Glutamatergic neuron (in vitro differentiated cells): Measurements from ENCODE around the gene ZC3H12D. TPM values are rescaled to one million over a fixed set of nuclear protein-coding genes. Genes with fewer than 3 reads are reported as not detected.

Source experiments
- DNase-seq: peaks from one replicate; pipeline ENCODE4 v3.0.0; 2022
- H3K27ac Mint-ChIP-seq: one replicate; pipeline ENCODE4 v1.8.0; 2020; ENCODE audit warnings: mild to moderate bottlenecking, mixed read lengths, inconsistent platforms; ENCODE audit not compliant: unreplicated experiment
- H3K27me3 Mint-ChIP-seq: one replicate; pipeline ENCODE4 v1.8.0; 2020; ENCODE audit warnings: mild to moderate bottlenecking, moderate library complexity, mixed read lengths, inconsistent platforms; ENCODE audit not compliant: unreplicated experiment
- H3K36me3 Mint-ChIP-seq: one replicate; pipeline ENCODE4 v1.8.0; 2020; ENCODE audit warnings: mild to moderate bottlenecking, mixed read lengths, inconsistent platforms; ENCODE audit not compliant: unreplicated experiment
- H3K4me1 Mint-ChIP-seq: one replicate; pipeline ENCODE4 v1.8.0; 2020; ENCODE audit warnings: mild to moderate bottlenecking, low read depth, mixed read lengths, inconsistent platforms; ENCODE audit not compliant: unreplicated experiment
- H3K4me3 Mint-ChIP-seq: one replicate; pipeline ENCODE4 v1.8.0; 2020; ENCODE audit warnings: mild to moderate bottlenecking, mixed read lengths, inconsistent platforms; ENCODE audit not compliant: unreplicated experiment
- H3K9me3 Mint-ChIP-seq: one replicate; pipeline ENCODE4 v1.8.0; 2020; ENCODE audit warnings: mild to moderate bottlenecking, moderate library complexity, mixed read lengths, inconsistent platforms; ENCODE audit not compliant: unreplicated experiment
- total RNA-seq: library from RNA; stranded (reverse); fragmentation: NEBNext Ultra II Directional; extraction: Animal tissue kit (Norgen Biotek cat#: 25700); gene quantifications from one replicate; pipeline ENCODE4 v1.2.1, GENCODE V29; 2021; ENCODE audit not compliant: unreplicated experiment
- TF ChIP-seq, protein P1 (sequence below): fragments of 200-600 bp; sonication (generic); IDR thresholded peaks from one replicate; pipeline ENCODE4 v1.5.0; 2021; ENCODE audit not compliant: partially characterized antibody, unreplicated experiment

The ZC3H12D gene
- total RNA-seq, 1 donor from 2014 or later = 48.7 TPM

DNA sequence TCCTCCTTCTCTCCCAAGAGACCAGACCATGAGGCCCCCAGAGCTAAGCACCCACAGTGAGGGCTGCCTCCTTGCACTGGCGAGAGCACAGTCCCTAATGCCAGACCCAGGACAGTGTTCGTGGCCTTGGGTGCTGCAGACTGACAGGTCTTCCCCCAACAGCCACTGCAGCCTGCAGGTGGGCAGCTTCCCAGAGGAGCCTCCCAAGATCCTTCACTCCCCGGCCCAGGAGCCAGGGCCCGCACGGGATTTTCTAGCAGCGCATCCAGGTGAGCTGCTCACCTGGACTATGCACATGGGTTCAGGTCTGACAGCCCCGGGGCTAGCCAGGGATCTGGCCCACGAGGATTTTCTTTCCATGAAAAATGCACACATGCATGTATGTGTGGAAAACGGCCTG is 43.1 kb downstream of the ZC3H12D start:
- Mint-ChIP-seq H3K4me1 (peaks cover 3% of the 10 kb centered on the region), H3K4me3 (no peak overlapping the region), H3K27ac (no peak overlapping the region), H3K9me3 (peaks cover 10% of the 10 kb centered on the region), H3K27me3 (no peaks in the 10 kb centered on the region), H3K36me3 (no peaks in the 10 kb centered on the region)
- TF ChIP-seq, protein P1, sequence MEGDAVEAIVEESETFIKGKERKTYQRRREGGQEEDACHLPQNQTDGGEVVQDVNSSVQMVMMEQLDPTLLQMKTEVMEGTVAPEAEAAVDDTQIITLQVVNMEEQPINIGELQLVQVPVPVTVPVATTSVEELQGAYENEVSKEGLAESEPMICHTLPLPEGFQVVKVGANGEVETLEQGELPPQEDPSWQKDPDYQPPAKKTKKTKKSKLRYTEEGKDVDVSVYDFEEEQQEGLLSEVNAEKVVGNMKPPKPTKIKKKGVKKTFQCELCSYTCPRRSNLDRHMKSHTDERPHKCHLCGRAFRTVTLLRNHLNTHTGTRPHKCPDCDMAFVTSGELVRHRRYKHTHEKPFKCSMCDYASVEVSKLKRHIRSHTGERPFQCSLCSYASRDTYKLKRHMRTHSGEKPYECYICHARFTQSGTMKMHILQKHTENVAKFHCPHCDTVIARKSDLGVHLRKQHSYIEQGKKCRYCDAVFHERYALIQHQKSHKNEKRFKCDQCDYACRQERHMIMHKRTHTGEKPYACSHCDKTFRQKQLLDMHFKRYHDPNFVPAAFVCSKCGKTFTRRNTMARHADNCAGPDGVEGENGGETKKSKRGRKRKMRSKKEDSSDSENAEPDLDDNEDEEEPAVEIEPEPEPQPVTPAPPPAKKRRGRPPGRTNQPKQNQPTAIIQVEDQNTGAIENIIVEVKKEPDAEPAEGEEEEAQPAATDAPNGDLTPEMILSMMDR = no peak
- no peak for DNase-seq

DNA sequence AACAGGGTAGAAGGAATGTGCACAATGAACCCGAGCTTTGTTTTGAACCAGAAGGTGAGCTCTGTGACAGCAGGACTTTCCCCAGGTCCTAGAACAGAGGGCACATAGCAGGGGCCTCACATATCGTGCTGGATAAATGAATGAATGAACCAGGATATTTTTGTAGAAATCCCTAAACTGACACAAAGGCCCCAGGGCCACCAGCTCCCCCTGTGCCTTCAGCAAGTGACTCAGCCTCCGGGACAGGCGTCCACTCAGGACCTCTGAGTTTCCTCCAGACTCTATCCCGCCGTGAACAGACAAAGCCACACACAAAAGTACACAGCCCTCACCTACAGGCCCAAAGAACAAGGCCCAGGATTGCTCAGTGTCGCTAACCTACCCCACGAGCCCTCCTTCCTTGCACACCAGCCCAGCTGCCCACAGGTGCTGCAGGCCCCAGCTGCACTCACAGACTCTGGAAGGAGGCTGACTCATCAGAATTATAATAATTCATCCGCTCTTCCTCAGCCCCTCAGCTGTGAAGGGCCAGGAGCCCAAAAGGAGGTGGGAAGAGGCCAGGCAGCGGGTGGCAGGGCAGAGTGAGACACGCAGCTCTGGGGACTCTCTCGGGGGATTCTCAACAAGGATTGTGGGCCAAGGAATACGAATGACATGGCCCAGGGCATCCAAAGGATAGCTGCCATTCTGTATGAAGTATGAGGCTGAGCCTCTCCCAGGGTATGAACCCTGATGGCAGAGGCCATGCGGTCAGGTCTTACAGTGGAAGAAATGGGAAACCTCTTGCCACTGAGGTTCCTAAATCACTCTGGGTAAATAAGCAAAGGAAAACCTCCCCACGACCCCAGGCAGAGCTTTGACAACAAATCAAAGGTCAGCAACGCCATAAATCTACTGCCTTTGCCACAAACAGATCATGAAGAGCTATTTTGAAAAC is 43.8 kb downstream of the ZC3H12D start:
- Mint-ChIP-seq H3K4me3 (no peak overlapping the region), H3K36me3 (no peaks in the 10 kb centered on the region), H3K27ac (no peak overlapping the region), H3K4me1 (peaks cover 3% of the 10 kb centered on the region), H3K9me3 (peaks cover 5% of the 10 kb centered on the region), H3K27me3 (no peaks in the 10 kb centered on the region)
- DNase-seq = no peak
- TF ChIP-seq, protein P1 = no peak

DNA sequence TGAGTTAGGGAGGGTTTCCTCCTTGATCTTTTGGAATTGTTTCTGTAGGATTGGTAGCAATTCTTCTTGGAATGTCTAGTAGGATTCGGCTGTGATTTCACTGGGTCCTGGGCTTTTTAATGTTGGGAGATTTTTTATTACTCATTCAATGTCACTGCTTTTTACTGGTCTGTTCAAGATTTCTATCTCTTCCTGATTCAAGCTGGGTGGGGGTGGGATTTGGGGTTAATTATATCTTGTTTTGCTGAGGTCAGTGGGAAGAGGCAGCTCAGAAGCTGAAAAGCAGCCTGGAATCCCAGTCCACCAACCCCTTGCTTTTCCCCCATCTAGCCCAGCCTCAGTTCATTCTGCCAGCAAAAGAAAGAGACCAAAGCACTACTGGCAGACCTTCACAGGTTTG is 45.2 kb downstream of the ZC3H12D start:
- Mint-ChIP-seq H3K27ac (no peak overlapping the region), H3K9me3 (peaks cover 5% of the 10 kb centered on the region), H3K4me1 (peaks cover 3% of the 10 kb centered on the region), H3K4me3 (no peak overlapping the region), H3K27me3 (peaks cover 2% of the 10 kb centered on the region), H3K36me3 (no peaks in the 10 kb centered on the region)
- TF ChIP-seq, protein P1 = no peak
- no peak for DNase-seq

DNA sequence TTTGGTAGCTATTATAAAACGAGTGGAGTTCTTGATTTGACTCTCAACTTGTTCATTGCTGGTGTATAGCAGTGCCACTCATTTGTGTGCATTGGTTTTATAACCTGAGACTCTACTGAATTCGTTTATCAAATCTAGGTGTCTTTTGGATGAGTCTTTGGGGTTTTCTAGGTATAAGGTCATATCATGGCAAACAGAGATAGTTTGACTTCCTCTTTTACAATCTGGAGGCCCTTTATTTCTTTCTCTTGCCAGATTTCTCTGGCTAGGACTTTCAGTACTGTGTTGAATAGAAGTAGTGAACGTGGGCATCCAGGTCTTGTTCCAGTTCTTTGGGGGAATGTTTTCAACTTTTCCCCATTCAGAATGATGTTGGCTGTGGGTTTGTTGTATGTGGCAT is 46.0 kb downstream of the ZC3H12D start:
- no peaks in the 10 kb centered on the region for H3K36me3 Mint-ChIP-seq
- no peak overlapping the region for H3K27ac Mint-ChIP-seq
- peaks cover 2% of the 10 kb centered on the region for H3K27me3 Mint-ChIP-seq
- H3K9me3 Mint-ChIP-seq = peaks cover 5% of the 10 kb centered on the region
- TF ChIP-seq, protein P1 = no peak
- peaks cover 3% of the 10 kb centered on the region for H3K4me1 Mint-ChIP-seq
- H3K4me3 Mint-ChIP-seq = no peak overlapping the region
- no peak for DNase-seq

DNA sequence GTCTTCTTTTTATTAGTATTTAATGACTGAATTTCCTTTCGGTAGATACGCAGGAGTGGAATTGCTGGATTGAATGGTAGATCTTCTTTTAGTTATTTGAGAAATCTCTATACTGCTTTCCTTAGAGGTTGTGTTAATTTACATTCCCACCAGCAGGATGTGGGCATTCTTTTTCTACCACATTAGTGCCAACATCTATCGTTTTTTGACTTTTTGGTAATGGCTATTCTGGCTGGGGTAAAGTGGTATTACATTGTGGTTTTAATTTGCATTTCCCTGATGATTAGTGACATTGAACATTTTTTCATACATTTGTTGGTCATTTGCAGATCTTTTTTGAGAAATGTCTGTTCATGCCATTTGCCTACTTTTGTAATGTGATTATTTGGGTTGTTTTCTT is 47.6 kb downstream of the ZC3H12D start:
- no peaks in the 10 kb centered on the region for H3K36me3 Mint-ChIP-seq
- H3K27ac Mint-ChIP-seq = no peak overlapping the region

More for the DNA sequence above, 47.6 kb downstream of the ZC3H12D start:
- TF ChIP-seq, protein P1 = no peak
- Mint-ChIP-seq H3K9me3 (peaks cover 5% of the 10 kb centered on the region), H3K4me1 (peaks cover 3% of the 10 kb centered on the region), H3K27me3 (peaks cover 2% of the 10 kb centered on the region), H3K4me3 (no peak overlapping the region)
- no peak for DNase-seq
